Naive B cell (primary cell): Measurements from ENCODE around the gene RAPGEF4. TPM values are rescaled to one million over a fixed set of nuclear protein-coding genes. Genes with fewer than 3 reads are reported as not detected.
A peak's percentile ranks its signal among the peaks of the same experiment; 100 is the strongest.

Experiments
- ATAC-seq, 2 donors: fragments of 150-1000 bp; cut with Tn5 transposase; 2 replicates each; pipeline ENCODE4 v1.10.0; 2021; ENCODE audit warnings: low read depth in 2 of 2, mild to moderate bottlenecking in 2 of 2, moderate library complexity in 2 of 2
- DNase-seq: peaks from one replicate; pipeline ENCODE4 v3.0.0; 2022
- H3K27ac Mint-ChIP-seq, 6 donors: one replicate each; pipeline ENCODE4 v1.8.0; 2020 to 2022; ENCODE audit warnings: mild to moderate bottlenecking in 6 of 6, mixed read lengths in 6 of 6, moderate library complexity in 5 of 6, inconsistent platforms in 2 of 6
- H3K27me3 Mint-ChIP-seq, 3 donors: one replicate each; pipeline ENCODE4 v1.8.0; 2021 to 2022; ENCODE audit warnings: mixed read lengths in 3 of 3, mild to moderate bottlenecking in 1 of 3
- H3K36me3 Mint-ChIP-seq, 2 donors: one replicate each; pipeline ENCODE4 v1.8.0; 2020 to 2022; ENCODE audit warnings: mixed read lengths in 2 of 2, inconsistent platforms in 1 of 2, mild to moderate bottlenecking in 1 of 2
- H3K4me1 Mint-ChIP-seq, 3 donors: one replicate each; pipeline ENCODE4 v1.8.0; 2020 to 2022; ENCODE audit warnings: mixed read lengths in 3 of 3, inconsistent platforms in 1 of 3, mild to moderate bottlenecking in 1 of 3, moderate library complexity in 1 of 3
- H3K4me3 Mint-ChIP-seq, 8 donors: one replicate each; pipeline ENCODE4 v1.8.0; 2020 to 2022; ENCODE audit warnings: mild to moderate bottlenecking in 8 of 8, mixed read lengths in 8 of 8, moderate library complexity in 8 of 8, inconsistent platforms in 2 of 8
- H3K9me3 Mint-ChIP-seq, 7 donors: one replicate each; pipeline ENCODE4 v1.8.0; 2020 to 2022; ENCODE audit warnings: mixed read lengths in 7 of 7, mild to moderate bottlenecking in 5 of 7, inconsistent platforms in 2 of 7, moderate library complexity in 1 of 7
- polyA plus RNA-seq, 6 donors: library from polyadenylated mRNA; unstranded; fragments of 300-500 nt; fragmentation: Illumina TruSeq; gene quantifications; one replicate each; pipeline ENCODE4 v1.2.3, GENCODE V29; 2021; ENCODE audit warnings: low read depth in 6 of 6

Gene RAPGEF4
- polyA plus RNA-seq, 6 donors from 2014 or later: 0.07 TPM; not detected in 5

- DNase-seq (no peak), ATAC-seq (no peak)
- Mint-ChIP-seq H3K36me3 (no peaks in the 10 kb centered on the region), H3K4me1 (no peaks in the 10 kb centered on the region), H3K27ac (no peak overlapping the region), H3K27me3 (peaks cover 31 to 49% (median 31%) of the 10 kb centered on the region in 3 donors), H3K4me3 (no peak overlapping the region), H3K9me3 (no peaks in the 10 kb centered on the region)
Measured at GRCh38 chr2:172978063-172978383, 242.4 kb downstream of the RAPGEF4 start.

- DNase-seq: no peak
- Mint-ChIP-seq H3K27ac (no peak overlapping the region), H3K4me3 (peak overlapping the region in 2 of 8 donors; percentile 12 to 41), H3K27me3 (peaks cover 3 to 15% (median 12%) of the 10 kb centered on the region in 3 donors), H3K4me1 (no peaks in the 10 kb centered on the region), H3K36me3 (no peaks in the 10 kb centered on the region), H3K9me3 (no peaks in the 10 kb centered on the region)
- ATAC-seq: no peak
Measured at GRCh38 chr2:172985139-172985892, 249.7 kb downstream of the RAPGEF4 start.

DNA sequence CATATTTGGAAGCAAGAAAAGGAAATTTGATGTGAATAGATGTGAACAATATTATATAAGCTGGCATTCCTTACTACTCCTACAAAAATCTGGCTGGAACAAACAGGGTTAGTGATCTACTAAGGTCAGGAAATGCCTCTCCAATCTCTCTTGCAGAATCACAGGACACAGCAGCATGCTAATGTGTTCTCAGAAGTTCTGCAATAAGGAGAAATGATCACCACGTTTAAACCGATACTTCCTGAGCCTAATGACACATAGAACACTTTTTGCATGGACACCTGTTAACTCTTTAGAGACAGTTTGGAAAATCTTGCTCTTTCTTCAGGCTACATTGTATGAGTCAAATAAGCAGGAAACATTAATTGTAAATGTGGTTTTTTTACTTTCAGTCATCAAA, 250.4 kb downstream of the RAPGEF4 start:
- Mint-ChIP-seq H3K4me1 (no peaks in the 10 kb centered on the region), H3K27ac (no peak overlapping the region), H3K27me3 (peaks cover 0 to 15% (median 12%) of the 10 kb centered on the region in 3 donors), H3K36me3 (no peaks in the 10 kb centered on the region), H3K4me3 (no peak overlapping the region), H3K9me3 (no peaks in the 10 kb centered on the region)
- ATAC-seq: no peak
- DNase-seq: no peak

GRCh38 chr2:172988728-172989127, 253.1 kb downstream of the RAPGEF4 start:
- DNase-seq (no peak), ATAC-seq (no peak)
- no peaks in the 10 kb centered on the region for H3K4me1 Mint-ChIP-seq
- H3K36me3 Mint-ChIP-seq: no peaks in the 10 kb centered on the region
- no peaks in the 10 kb centered on the region for H3K9me3 Mint-ChIP-seq
- peaks cover 0 to 7% (median 6%) of the 10 kb centered on the region in 3 donors for H3K27me3 Mint-ChIP-seq
- H3K27ac Mint-ChIP-seq: no peak overlapping the region
- no peak overlapping the region for H3K4me3 Mint-ChIP-seq

GRCh38 chr2:172991031-172991430, 255.4 kb downstream of the RAPGEF4 start:
- Mint-ChIP-seq H3K36me3 (no peaks in the 10 kb centered on the region), H3K27me3 (peaks cover 0 to 7% (median 0%) of the 10 kb centered on the region in 3 donors), H3K4me3 (no peak overlapping the region), H3K9me3 (no peaks in the 10 kb centered on the region), H3K27ac (no peak overlapping the region), H3K4me1 (no peaks in the 10 kb centered on the region)
- DNase-seq (no peak), ATAC-seq (no peak)

DNA sequence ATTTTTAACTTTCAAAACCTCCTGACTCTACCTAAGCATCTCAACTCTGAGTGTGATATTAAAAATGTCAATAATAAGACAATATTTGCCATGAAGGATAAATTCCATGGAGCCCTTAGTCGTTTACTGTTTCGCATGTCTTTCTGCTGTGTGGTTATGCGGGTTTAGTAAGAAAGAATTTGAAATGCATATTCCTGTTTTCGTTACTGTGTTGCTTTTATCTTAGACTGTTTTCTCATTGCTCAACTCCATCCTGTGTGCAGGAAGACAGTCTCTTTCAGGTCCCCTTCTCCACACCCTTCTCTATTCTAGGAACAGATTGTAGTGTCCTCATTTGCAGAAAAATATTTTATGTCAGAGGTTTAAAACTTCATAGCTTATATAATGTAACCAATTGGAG, 257.5 kb downstream of the RAPGEF4 start:
- Mint-ChIP-seq H3K27ac (no peak overlapping the region), H3K4me1 (no peaks in the 10 kb centered on the region), H3K36me3 (no peaks in the 10 kb centered on the region), H3K9me3 (no peaks in the 10 kb centered on the region), H3K27me3 (peaks cover 3 to 17% (median 10%) of the 10 kb centered on the region in 3 donors), H3K4me3 (no peak overlapping the region)
- no peak for ATAC-seq
- no peak for DNase-seq

DNA sequence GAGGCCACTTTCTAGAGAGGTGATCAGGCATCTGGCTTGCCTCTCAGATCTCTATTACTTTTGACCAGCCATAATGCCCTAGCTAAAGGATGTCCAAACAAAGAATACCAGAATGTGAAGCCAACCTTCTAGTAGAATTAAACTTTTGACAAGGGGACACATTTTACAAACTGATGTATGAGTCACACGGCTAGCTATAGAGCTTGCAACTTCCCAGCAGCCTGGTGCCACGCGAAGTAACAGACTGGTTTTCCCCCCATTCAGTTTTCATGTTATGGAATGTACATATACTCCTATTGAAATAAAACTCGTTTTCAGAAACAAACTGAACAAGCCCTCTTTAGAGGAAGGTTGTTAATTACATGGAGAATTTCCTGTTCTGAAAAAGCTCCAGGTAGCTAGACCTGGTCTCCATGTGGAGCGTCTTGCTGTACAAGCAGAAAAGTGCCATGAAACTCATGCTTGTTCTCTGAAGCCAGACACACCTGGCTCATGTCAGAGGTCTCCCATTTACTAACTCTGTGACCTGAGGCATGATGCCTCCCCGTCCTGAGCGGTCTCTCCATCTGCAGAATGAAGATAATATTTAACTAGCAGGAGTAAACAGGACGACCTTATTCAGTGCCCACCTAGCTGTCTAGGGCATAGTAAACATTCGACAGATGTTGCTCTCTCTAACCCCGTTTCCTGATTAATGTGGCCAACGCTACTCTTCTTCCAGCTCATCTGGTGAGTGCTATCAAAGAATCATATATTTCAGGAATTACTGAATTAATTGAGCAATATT, 258.5 kb downstream of the RAPGEF4 start:
- Mint-ChIP-seq H3K4me1 (no peaks in the 10 kb centered on the region), H3K4me3 (no peak overlapping the region), H3K27me3 (peaks cover 7 to 20% (median 12%) of the 10 kb centered on the region in 3 donors), H3K9me3 (no peaks in the 10 kb centered on the region), H3K27ac (no peak overlapping the region), H3K36me3 (no peaks in the 10 kb centered on the region)
- no peak for DNase-seq
- no peak for ATAC-seq

- peaks cover 7 to 20% (median 12%) of the 10 kb centered on the region in 3 donors for H3K27me3 Mint-ChIP-seq
- H3K9me3 Mint-ChIP-seq: no peaks in the 10 kb centered on the region
- no peak overlapping the region for H3K4me3 Mint-ChIP-seq
- H3K36me3 Mint-ChIP-seq: no peaks in the 10 kb centered on the region
- no peaks in the 10 kb centered on the region for H3K4me1 Mint-ChIP-seq
- no peak overlapping the region for H3K27ac Mint-ChIP-seq
- DNase-seq: no peak
- no peak for ATAC-seq
Measured at GRCh38 chr2:172994864-172995263, 259.2 kb downstream of the RAPGEF4 start.

DNA sequence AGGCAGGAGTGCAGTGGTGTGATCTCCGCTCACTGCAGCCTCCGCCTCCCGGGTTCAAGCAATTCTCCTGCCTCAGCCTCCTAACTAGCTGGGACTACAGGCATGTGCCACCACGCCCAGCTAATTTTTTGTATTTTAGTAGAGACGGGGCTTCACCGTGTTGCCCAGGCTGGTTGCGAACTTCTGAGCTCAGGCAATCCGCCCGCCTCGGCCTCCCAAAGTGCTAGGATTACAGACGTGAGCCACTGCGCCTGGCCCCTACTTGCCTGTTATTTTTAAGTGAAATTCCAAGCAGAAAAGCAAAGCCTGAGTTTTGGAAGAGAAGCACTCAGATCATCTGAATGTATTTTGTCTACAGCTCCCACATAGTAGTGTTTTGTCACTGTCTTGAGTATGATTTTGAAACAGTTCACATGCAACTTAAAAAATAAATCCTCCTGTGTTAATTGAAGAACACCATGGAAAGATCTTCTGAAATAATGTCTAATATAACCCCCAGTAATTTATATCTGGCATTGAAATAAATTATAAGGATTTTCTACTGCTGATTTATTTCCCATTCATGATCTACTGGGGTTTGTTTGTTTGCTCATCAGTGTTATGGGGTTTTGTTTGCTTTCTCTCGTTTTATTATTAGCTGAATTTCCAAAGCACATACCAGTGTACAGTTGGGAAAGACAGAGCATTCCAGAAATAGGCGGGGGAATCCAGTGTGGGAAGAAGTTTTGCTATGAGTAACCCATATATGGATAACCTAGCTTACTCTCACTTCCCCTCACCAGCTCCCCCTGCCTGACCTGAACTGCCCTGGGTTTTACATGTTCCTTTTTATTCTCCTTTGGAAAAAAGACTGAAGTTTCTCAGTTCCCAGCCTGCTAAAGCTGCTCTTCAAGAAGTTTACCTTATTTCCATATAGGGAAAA, 259.9 kb downstream of the RAPGEF4 start:
- H3K36me3 Mint-ChIP-seq: no peaks in the 10 kb centered on the region
- H3K4me3 Mint-ChIP-seq: no peak overlapping the region
- no peak overlapping the region for H3K27ac Mint-ChIP-seq
- peaks cover 10 to 24% (median 12%) of the 10 kb centered on the region in 3 donors for H3K27me3 Mint-ChIP-seq
- no peak for ATAC-seq
- H3K9me3 Mint-ChIP-seq: no peaks in the 10 kb centered on the region
- DNase-seq: no peak
- no peaks in the 10 kb centered on the region for H3K4me1 Mint-ChIP-seq

DNA sequence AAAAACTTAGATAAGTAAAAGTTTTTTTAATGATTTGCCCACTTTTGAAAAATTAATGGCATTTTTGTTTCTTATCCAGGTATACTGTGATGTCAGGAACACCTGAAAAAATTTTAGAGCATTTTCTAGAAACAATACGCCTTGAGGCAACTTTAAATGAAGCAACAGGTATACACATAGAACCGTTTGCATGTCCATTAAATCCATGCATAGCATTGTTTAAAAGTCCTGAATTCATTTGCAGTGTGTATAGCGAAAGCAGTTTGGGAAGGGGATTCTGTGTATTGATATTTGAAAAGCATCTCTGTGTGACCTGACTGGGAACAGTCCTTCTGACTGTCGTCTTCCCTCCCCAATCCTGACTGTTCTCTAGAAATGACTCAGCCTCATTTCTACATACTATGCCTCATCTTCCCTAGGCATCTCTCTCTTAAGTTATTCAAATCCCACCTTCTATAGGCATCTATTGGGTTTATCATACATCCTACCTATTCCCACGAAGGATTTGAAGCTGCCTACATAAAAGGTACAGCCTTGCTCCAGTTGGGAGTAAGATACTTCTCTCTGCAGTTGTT, 260.8 kb downstream of the RAPGEF4 start:
- H3K9me3 Mint-ChIP-seq: no peaks in the 10 kb centered on the region
- peak overlapping the region in 1 of 6 donors; percentile 50 for H3K27ac Mint-ChIP-seq
- DNase-seq (no peak), ATAC-seq (no peak)
- H3K4me1 Mint-ChIP-seq: no peaks in the 10 kb centered on the region
- H3K36me3 Mint-ChIP-seq: no peaks in the 10 kb centered on the region
- peaks cover 16 to 29% (median 19%) of the 10 kb centered on the region in 3 donors for H3K27me3 Mint-ChIP-seq
- no peak overlapping the region for H3K4me3 Mint-ChIP-seq

GRCh38 chr2:172997031-172997430, 261.4 kb downstream of the RAPGEF4 start:
- ATAC-seq: no peak
- DNase-seq: no peak
- Mint-ChIP-seq H3K36me3 (no peaks in the 10 kb centered on the region), H3K27ac (no peak overlapping the region), H3K27me3 (peaks cover 16 to 29% (median 19%) of the 10 kb centered on the region in 3 donors), H3K9me3 (no peaks in the 10 kb centered on the region), H3K4me1 (no peaks in the 10 kb centered on the region), H3K4me3 (no peak overlapping the region)

- Mint-ChIP-seq H3K27me3 (peaks cover 16 to 29% (median 26%) of the 10 kb centered on the region in 3 donors), H3K9me3 (no peaks in the 10 kb centered on the region), H3K36me3 (no peaks in the 10 kb centered on the region), H3K4me1 (no peaks in the 10 kb centered on the region), H3K4me3 (no peak overlapping the region), H3K27ac (no peak overlapping the region)
- DNase-seq (no peak), ATAC-seq (no peak)
Measured at GRCh38 chr2:172998547-172999272, 263.1 kb downstream of the RAPGEF4 start.
